Glutamatergic neuron (in vitro differentiated cells): ENCODE results near the gene ZBTB34. TPM values are rescaled to one million over a fixed set of nuclear protein-coding genes. Genes with fewer than 3 reads are reported as not detected.

Source experiments
- DNase-seq: peaks from one replicate; pipeline ENCODE4 v3.0.0; 2022
- H3K27ac Mint-ChIP-seq: one replicate; pipeline ENCODE4 v1.8.0; 2020; ENCODE audit warnings: mild to moderate bottlenecking, mixed read lengths, inconsistent platforms; ENCODE audit not compliant: unreplicated experiment
- H3K27me3 Mint-ChIP-seq: one replicate; pipeline ENCODE4 v1.8.0; 2020; ENCODE audit warnings: mild to moderate bottlenecking, moderate library complexity, mixed read lengths, inconsistent platforms; ENCODE audit not compliant: unreplicated experiment
- H3K36me3 Mint-ChIP-seq: one replicate; pipeline ENCODE4 v1.8.0; 2020; ENCODE audit warnings: mild to moderate bottlenecking, mixed read lengths, inconsistent platforms; ENCODE audit not compliant: unreplicated experiment
- H3K4me1 Mint-ChIP-seq: one replicate; pipeline ENCODE4 v1.8.0; 2020; ENCODE audit warnings: mild to moderate bottlenecking, low read depth, mixed read lengths, inconsistent platforms; ENCODE audit not compliant: unreplicated experiment
- H3K4me3 Mint-ChIP-seq: one replicate; pipeline ENCODE4 v1.8.0; 2020; ENCODE audit warnings: mild to moderate bottlenecking, mixed read lengths, inconsistent platforms; ENCODE audit not compliant: unreplicated experiment
- H3K9me3 Mint-ChIP-seq: one replicate; pipeline ENCODE4 v1.8.0; 2020; ENCODE audit warnings: mild to moderate bottlenecking, moderate library complexity, mixed read lengths, inconsistent platforms; ENCODE audit not compliant: unreplicated experiment
- CTCF ChIP-seq: fragments of 200-600 bp; sonication (generic); IDR thresholded peaks from one replicate; pipeline ENCODE4 v1.5.0; 2021; ENCODE audit not compliant: partially characterized antibody, unreplicated experiment
- total RNA-seq: library from RNA; stranded (reverse); fragmentation: NEBNext Ultra II Directional; extraction: Animal tissue kit (Norgen Biotek cat#: 25700); gene quantifications from one replicate; pipeline ENCODE4 v1.2.1, GENCODE V29; 2021; ENCODE audit not compliant: unreplicated experiment

Gene ZBTB34
- total RNA-seq, 1 donor from 2014 or later = 21.0 TPM

- no peak overlapping the region for H3K4me3 Mint-ChIP-seq
- no peak for TF ChIP-seq CTCF
- peaks cover 5% of the 10 kb centered on the region for H3K36me3 Mint-ChIP-seq
- no peak for DNase-seq
- no peaks in the 10 kb centered on the region for H3K9me3 Mint-ChIP-seq
- H3K27me3 Mint-ChIP-seq = peaks cover 2% of the 10 kb centered on the region
- no peak overlapping the region for H3K27ac Mint-ChIP-seq
- H3K4me1 Mint-ChIP-seq = no peaks in the 10 kb centered on the region
Observed at GRCh38 chr9:126904586-126904985, 44.1 kb downstream of the ZBTB34 start.

DNA sequence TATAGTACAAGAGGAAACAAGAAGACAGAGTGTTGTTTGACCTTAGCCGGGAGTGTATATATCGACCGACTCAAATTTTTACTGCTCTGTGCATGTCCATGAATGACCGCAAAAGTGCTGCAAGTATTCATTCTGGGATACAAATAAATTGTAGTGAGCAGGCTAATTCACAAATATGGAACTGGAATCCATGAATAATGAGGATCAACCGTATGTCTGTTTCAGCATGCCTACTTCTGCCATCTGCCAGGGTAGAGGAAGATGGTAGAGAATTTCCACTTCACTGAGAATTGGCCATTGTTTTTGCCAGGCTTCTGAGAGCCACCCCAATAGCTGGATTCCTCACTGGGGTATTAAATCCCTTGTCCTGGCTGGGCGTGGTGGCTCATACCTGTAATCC is 45.7 kb downstream of the ZBTB34 start:
- no peak for DNase-seq
- peaks cover 2% of the 10 kb centered on the region for H3K27me3 Mint-ChIP-seq
- no peaks in the 10 kb centered on the region for H3K4me1 Mint-ChIP-seq
- H3K9me3 Mint-ChIP-seq = no peaks in the 10 kb centered on the region
- no peak for TF ChIP-seq CTCF
- H3K36me3 Mint-ChIP-seq = peaks cover 3% of the 10 kb centered on the region
- H3K4me3 Mint-ChIP-seq = no peak overlapping the region
- no peak overlapping the region for H3K27ac Mint-ChIP-seq

DNA sequence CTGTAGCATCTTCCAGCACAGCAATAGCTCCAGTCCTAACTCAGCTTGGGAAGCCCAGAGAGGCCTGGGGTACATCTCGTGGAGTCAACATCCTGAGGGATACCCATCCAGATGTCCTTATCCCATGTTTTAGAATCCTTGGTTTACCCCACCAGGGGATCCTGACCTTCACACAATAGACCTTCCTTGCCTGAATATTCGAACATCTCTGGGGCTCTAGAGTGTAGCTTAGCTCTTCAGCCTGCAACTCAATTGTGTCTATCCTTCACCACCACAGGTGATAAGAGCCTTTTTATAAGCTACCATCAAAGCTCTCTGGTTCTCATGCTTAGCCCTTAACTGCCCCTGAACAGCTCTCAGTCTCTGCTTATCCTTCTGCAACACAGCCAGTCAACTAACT is 46.6 kb downstream of the ZBTB34 start:
- H3K27ac Mint-ChIP-seq = no peak overlapping the region
- H3K4me3 Mint-ChIP-seq = no peak overlapping the region
- no peak for TF ChIP-seq CTCF
- H3K27me3 Mint-ChIP-seq = peaks cover 4% of the 10 kb centered on the region
- no peaks in the 10 kb centered on the region for H3K36me3 Mint-ChIP-seq
- H3K9me3 Mint-ChIP-seq = no peaks in the 10 kb centered on the region
- DNase-seq = no peak
- no peaks in the 10 kb centered on the region for H3K4me1 Mint-ChIP-seq

DNA sequence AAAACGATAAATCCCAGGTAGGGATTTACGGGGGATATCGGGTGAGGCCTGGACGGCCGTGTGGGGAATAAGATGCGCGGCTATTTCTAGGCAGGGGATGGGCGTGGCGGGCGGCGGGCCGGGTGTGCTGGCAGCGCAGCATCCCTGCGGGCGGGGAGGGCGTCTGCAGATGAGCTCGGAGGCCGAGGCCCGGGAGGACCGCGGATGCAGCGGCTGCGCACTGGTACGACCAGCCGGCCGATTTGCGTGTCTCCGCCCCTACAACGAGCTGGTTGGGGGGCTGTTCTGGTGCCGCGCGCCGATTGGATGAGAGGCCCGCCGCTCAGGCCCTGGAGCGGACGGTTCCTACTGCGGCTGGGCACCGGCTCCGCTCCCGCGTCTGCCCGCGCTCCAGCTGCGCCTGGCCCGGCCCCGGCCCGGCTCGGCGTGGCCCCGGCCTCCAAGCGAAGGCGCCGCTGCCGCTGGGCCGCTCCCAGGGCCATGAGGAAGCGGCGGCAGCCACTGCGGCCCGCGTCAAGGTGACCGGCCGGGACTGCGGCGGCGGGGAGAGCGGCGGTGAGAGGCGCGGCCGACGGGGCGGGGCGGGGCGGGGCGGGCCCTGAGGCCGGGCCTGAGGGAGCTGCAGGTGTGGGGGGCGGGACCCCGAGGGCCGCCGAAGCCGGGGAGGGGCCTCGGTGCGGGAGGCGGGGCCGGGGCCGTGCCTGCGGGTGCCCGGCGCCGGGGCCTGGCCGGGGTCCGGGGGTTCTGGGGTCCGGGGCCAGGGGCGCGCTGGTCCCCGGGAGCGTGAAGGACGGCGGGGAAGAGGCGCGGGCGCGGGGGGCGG is 54.2 kb downstream of the ZBTB34 start, which contains the start of gene RALGPS1:
Gene RALGPS1, plus strand, starts transcription at position 325 of the 823 bp plus-strand sequence. CDS start 47,508 bp downstream, outside the sequence.
- peaks cover 11% of the 10 kb centered on the region for H3K27me3 Mint-ChIP-seq
- H3K4me3 Mint-ChIP-seq = peak within 1 kb of the TSS; percentile 84
- no peak for TF ChIP-seq CTCF
- H3K9me3 Mint-ChIP-seq = peaks cover 4% of the 10 kb centered on the region
- H3K4me1 Mint-ChIP-seq = peaks cover 2% of the 10 kb centered on the region
- no peaks in the 10 kb centered on the region for H3K36me3 Mint-ChIP-seq
- peak within 1 kb of the TSS; percentile 52 for H3K27ac Mint-ChIP-seq
- DNase-seq = peak; percentile 97

DNA sequence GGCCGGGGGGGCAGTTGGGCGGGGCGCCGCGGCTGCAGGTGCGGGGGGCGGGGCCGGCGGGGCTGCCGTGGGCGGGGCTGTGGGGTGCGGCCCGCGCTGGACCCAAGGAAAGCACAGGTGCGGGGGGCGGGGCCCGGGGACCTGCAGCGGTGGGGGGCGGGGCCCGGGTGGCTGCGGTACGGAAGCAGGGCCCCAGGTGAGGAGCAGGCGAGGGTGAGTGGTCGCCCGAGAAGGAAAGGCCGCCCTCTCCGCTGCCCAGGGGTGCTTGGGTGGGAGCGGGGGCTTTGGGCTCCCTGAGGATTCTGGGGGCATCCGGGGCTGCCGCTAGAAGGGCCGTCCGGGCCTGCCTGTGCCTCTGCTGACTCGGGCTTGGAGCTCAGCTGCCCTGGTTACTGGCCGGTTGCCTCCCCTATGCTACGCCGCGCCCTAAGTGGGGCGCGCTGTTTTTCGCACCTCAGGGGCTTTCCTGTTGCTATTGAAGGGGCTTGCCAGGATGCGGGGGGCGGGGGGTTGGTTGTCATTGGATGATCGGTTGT is 54.9 kb downstream of the ZBTB34 start:
- H3K4me3 Mint-ChIP-seq = peak overlapping the region; percentile 83
- peaks cover 11% of the 10 kb centered on the region for H3K27me3 Mint-ChIP-seq
- peak overlapping the region; percentile 52 for H3K27ac Mint-ChIP-seq
- peaks cover 2% of the 10 kb centered on the region for H3K4me1 Mint-ChIP-seq
- DNase-seq = peak; percentile 47
- no peaks in the 10 kb centered on the region for H3K36me3 Mint-ChIP-seq
- TF ChIP-seq CTCF = no peak
- H3K9me3 Mint-ChIP-seq = peaks cover 4% of the 10 kb centered on the region
